CD4-positive, alpha-beta T cell treated with Interleukin-4 for 4 hours (primary cell): ENCODE data around the gene ROBO1.
"Not testable (repeated sequence)": the region's sequence is repeated elsewhere in the genome, so short reads cannot be mapped to it uniquely, and the experiment has no call there.

ENCODE experiments used
- DNase-seq: peaks from one replicate; pipeline ENCODE4 v3.0.0-alpha.2; 2020

Gene ROBO1

GRCh38 chr3:79767905-79768267 is at the start of gene ROBO1:
ROBO1 (minus strand) TSS chr3:79767998.
- no peak for DNase-seq

- no peak for DNase-seq
These were observed 49.4 kb upstream of the ROBO1 start for GRCh38 chr3:79817224-79817623.

GRCh38 chr3:79815478-79815877 is 47.7 kb upstream of the ROBO1 start:
- no peak for DNase-seq

GRCh38 chr3:79810581-79810980 is 42.8 kb upstream of the ROBO1 start:
- DNase-seq = no peak

- DNase-seq = no peak
These were observed 42.3 kb upstream of the ROBO1 start for GRCh38 chr3:79810092-79810491.

- DNase-seq = no peak
These were observed 41.3 kb upstream of the ROBO1 start for GRCh38 chr3:79809106-79809505.

GRCh38 chr3:79808515-79808914 is 40.7 kb upstream of the ROBO1 start:
- DNase-seq = no peak

GRCh38 chr3:79790177-79790576 is 22.4 kb upstream of the ROBO1 start:
- not testable (repeated sequence) for DNase-seq

- DNase-seq = no peak
These were observed 5.5 kb upstream of the ROBO1 start for GRCh38 chr3:79773291-79773690.

- no peak for DNase-seq
These were observed 1.4 kb upstream of the ROBO1 start for GRCh38 chr3:79769229-79769628.

GRCh38 chr3:79767194-79767904 is 449 bp downstream of the ROBO1 start:
- no peak for DNase-seq

GRCh38 chr3:79766496-79767193 is 1.2 kb downstream of the ROBO1 start:
- DNase-seq = no peak

GRCh38 chr3:79765911-79766310 is 1.9 kb downstream of the ROBO1 start:
- no peak for DNase-seq

GRCh38 chr3:79761441-79761840 is 6.4 kb downstream of the ROBO1 start:
- DNase-seq = no peak

- no peak for DNase-seq
These were observed 16.1 kb downstream of the ROBO1 start for GRCh38 chr3:79751703-79752102.

GRCh38 chr3:79737530-79737929 is 30.3 kb downstream of the ROBO1 start:
- no peak for DNase-seq

- DNase-seq = no peak
These were observed 38.7 kb downstream of the ROBO1 start for GRCh38 chr3:79729096-79729495.

- DNase-seq = no peak
These were observed 41.0 kb downstream of the ROBO1 start for GRCh38 chr3:79726786-79727185.

GRCh38 chr3:79724206-79724605 is 43.6 kb downstream of the ROBO1 start:
- DNase-seq = no peak

- DNase-seq = no peak
These were observed 77.7 kb downstream of the ROBO1 start for GRCh38 chr3:79690072-79690471.

- no peak for DNase-seq
These were observed 82.7 kb downstream of the ROBO1 start for GRCh38 chr3:79685108-79685507.

- DNase-seq = no peak
These were observed 83.8 kb downstream of the ROBO1 start for GRCh38 chr3:79684041-79684440.

- DNase-seq = no peak
These were observed 95.1 kb downstream of the ROBO1 start for GRCh38 chr3:79672731-79673130.

GRCh38 chr3:79672075-79672474 is 95.7 kb downstream of the ROBO1 start:
- DNase-seq = no peak

- no peak for DNase-seq
These were observed 97.6 kb downstream of the ROBO1 start for GRCh38 chr3:79670178-79670577.
